Hair follicle dermal papilla cell (primary cell): ENCODE results near the gene ANKRD60. TPM values are rescaled to one million over a fixed set of nuclear protein-coding genes. Genes with fewer than 3 reads are reported as not detected.

Source experiments
- total RNA-seq: library from RNA; depleted of rRNA; stranded (reverse); fragments of >200 nt; gene quantifications from 2 replicates; pipeline ENCODE4 v1.2.3, GENCODE V29; 2012

The ANKRD60 gene, protein sequence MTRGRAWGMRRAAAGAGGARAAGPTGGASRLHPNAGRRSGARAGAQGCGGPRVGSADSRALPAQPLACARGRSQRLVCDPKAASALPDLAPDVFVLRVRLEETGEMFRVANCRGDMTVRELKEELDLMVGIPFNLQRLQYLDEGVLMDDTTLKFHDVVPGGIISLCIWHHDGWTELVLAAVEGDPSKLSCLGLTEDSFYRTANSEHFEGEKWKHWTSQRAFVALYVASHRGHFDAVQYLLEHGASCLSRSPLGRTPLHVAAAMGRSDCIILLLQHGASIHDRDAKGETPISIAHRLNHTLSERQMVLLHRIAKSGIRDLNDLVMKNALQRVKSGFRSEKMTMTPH
- not detected in 2 replicates for total RNA-seq

DNA sequence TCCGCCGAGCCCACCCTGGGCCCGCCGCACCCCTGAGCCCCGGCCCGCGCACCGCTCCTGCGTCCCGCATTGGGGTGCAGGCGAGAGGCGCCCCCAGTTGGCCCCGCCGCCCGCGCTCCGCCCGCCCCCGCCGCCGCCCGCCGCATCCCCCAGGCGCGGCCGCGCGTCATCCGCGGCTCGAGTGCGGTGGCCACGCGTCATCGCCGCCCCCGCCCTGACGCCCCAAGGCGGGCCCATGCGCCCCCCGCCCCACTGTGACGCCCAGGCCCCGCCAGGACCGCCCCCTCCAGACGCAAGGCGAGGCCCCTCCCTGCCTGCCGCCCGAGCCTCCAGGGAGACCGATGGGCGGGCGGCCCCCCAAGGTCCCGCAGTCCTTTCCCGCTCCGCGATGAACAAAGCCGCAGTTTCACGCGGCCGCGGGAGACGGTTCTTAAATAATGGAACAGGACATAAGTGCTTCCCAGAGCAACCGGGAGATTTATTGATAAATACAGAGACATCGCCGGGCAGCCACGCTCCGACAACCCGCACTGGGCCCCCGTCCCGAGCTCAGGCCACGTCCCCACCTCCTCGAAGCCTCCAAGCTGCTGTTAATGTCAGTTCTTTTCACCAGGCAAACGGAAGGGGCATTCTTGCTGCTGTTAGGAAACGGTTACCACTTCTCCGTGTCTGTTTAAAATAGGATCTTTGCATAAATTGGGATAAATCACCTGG, at the start of gene ANKRD60:
TSS of gene ANKRD60 (minus strand) at position 170 of the 714 bp plus-strand sequence. CDS start at position 170, 0 bp downstream.

Other genes starting within 250 kb of the ANKRD60 start
- 22.1 and 24.3 TPM in 2 replicates for gene RAB22A, start 81.1 kb upstream of the ANKRD60 start, total RNA-seq
- 9.5 and 14.9 TPM in 2 replicates for gene VAPB, start 160.6 kb upstream of the ANKRD60 start, total RNA-seq